Caki2 (cell line): Measurements from ENCODE around the gene PTPRN2. TPM values are rescaled to one million over a fixed set of nuclear protein-coding genes. Genes with fewer than 3 reads are reported as not detected.

Experiments used
- DNase-seq: peaks from one replicate; pipeline ENCODE4 v3.0.0-alpha.2; 2015; ENCODE audit warnings: low read depth
- in situ Hi-C: cut with HindIII; loops from 2 replicates; pipeline ENCODE4 v1.10.0; 2016; ENCODE audit warnings: low sequenced_read_pairs, low pct_unique_long_range_greater_than_20kb, mixed read lengths
- total RNA-seq: library from RNA; depleted of rRNA; stranded (reverse); fragments of >200 nt; shearing (Covaris generic); gene quantifications from 2 replicates; pipeline ENCODE4 v1.2.3, GENCODE V29; 2014; ENCODE audit warnings: low replicate concordance

The PTPRN2 gene
- total RNA-seq, 1 experiment from 2014 or later: 0.88 TPM

DNA sequence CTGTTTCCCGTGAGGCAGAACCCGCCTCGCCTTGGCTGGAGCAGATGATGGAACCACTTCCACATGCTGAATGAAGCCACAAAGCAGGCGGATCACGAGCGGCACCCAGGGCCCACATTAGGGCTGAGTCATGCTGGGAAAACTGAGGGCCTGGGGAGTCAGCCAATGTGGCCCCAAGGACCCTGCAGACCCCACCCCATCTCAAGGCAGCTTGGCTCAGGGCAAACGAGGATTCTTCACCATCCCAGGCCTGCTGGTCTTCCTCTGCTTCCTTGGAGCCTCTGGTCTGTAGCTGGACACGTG, 762.9 kb downstream of the PTPRN2 start:
- in situ Hi-C loops: no loop called here

GRCh38 chr7:157824011-157824818, 763.4 kb downstream of the PTPRN2 start:
- DNase-seq: no peak
- in situ Hi-C loops: no loop called here

More for the DNA sequence above, 762.9 kb downstream of the PTPRN2 start:
- no peak for DNase-seq

DNA sequence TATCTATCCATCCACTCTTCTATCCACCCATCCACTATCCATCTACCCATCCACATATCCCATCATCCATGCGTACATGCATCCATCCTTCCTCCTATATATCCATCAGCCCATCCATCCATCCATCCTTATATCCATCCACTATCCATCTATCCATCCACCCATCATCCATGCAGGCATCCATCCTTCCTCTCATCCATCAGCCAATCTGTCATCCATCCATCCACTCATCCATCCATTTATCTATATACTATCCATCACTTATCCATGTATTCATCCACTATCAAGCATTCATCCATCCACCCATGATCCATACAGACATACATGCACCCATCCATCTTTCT, 765.0 kb downstream of the PTPRN2 start:
- in situ Hi-C loops: no loop called here
- no peak for DNase-seq

- in situ Hi-C loops: no loop called here
- DNase-seq: no peak
Measured at GRCh38 chr7:157821959-157822687, 765.5 kb downstream of the PTPRN2 start.

- no peak for DNase-seq
- in situ Hi-C loops: no loop called here
Measured at GRCh38 chr7:157820796-157821195, 766.8 kb downstream of the PTPRN2 start.

DNA sequence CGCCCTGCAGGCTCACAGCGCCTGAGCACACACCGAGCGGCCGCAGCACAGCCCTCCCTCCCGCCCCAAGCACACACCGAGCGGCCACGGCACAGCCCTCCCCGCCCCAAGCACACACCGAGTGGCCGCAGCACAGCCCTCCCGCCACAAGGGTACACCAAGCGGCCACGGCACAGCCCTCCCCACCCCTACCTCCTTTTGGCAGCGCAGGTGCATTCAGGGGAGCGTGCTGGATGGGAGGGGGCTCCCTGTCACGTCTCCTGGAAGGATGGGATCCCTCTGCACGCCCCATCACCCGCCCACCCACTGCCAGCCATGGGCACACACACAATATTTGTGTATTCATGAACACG, 768.2 kb downstream of the PTPRN2 start:
- DNase-seq: no peak
- in situ Hi-C loops: no loop called here

DNA sequence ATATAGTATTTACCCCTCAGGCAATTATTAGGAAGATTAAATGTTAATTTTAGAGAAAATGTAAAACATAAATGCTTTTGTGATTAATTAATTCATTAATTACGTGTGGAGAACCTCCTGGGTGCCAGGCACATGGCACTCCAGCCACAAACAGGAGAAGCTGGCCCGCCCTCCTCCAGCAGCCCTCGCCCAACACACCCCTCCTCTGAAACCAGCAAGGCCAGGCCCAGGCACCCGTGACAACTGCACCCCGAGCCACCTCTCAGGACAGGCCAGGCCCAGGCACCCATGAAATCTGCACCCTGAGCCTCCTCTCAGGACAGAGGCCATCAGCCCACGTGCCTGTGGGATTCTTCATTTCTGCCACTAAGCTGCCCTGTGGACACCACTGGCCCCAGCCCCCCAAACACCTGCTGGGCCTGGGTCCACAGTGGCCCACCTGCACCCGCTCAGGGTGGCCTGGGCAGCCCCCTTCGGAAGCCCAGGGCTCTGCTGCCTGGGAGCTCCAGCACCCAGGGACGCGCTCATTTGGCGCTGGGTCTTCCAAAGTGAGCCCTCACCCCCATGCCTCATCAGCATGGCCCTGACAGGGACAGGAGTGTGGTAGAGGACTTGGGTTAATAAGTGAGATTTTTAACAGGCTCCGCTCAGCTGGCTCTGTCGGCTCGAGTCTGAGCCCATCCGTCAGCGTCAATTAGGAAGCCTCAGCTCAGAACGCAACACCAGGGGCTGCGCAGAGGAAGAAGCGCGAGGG, 768.7 kb downstream of the PTPRN2 start:
- DNase-seq: no peak
- in situ Hi-C loops: no loop called here

DNA sequence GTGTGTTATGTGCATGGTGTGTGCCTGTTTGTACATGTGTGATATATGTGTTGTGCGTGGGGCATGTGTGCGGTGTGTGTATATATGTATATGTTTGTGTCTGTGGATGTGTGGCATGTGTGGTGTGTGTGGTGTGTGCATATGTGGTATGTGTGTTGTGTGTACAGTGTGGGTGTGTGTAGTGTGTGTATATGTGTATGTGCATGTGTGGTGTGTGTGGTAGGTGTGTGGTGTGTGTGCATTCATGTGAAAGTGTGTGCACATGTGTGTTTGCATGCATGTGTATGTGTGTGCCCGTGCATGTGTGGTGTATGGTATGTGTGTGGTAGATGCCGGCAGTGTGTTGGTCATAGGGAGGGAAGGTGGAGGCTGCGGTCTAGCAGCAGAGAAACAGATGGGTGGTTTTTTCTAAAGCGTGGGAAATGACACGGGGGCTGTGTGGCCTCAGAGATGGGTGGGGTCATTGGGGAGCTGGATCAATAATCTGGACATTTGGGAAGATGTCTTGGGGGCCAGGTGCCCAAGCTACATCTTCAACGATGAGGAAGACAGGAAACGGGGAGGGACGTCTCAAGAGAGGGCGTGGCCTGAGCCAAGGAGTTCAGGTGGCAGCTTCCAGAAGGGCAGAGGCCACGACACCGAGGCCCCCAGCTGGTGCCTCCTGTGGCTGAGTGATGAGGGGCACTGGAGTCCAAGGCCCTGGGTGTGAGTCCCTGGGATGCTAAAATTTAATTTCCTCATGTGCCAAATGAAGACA, 769.5 kb downstream of the PTPRN2 start:
- in situ Hi-C loops: no loop called here

DNA sequence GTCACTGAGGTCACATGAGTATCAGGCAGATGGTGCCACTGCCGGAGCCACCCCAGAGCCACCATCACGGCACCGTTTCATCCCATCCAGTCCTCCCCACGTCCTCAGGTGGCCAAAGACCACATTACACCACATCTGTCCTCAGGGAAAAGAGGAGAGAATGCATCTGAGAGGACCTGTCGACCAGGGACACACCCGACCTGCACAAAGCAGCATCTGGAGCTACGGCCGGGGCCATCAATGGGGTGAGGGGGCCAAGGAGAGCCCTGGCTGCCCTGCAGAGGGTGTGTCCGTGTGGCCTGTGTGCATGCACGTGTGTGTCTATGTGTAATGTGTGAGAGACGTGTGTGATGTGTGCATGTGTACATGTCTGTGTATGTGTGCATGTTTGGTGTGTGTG, 770.2 kb downstream of the PTPRN2 start:
- in situ Hi-C loops: no loop called here
- DNase-seq: no peak

More for the DNA sequence above, 769.5 kb downstream of the PTPRN2 start:
- no peak for DNase-seq

GRCh38 chr7:157816526-157817250, 770.9 kb downstream of the PTPRN2 start:
- in situ Hi-C loops: no loop called here

DNA sequence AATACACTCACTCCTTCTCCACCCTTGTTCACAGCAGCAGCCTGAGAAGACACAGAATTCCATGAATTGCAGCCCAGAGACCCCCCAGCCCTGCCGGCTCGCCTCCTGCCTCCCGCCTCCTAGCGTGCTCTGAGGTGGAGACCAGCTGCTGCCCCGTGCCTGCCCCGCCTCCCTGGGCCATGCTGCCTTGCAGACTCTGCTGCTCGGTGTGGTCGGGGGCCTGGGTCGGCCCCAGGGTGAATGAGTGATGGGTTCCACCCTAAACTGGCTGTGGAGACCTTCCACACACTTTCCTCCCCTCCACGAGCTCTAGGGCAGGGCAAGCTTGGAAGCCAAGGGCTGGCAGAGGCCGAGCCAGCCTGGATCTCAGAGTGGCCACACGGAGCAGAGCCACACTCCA, 771.5 kb downstream of the PTPRN2 start:
- in situ Hi-C loops: no loop called here
- DNase-seq: no peak

More at GRCh38 chr7:157816526-157817250, 770.9 kb downstream of the PTPRN2 start:
- no peak for DNase-seq

- DNase-seq: no peak
- in situ Hi-C loops: no loop called here
Measured at GRCh38 chr7:157815706-157816022, 772.0 kb downstream of the PTPRN2 start.

DNA sequence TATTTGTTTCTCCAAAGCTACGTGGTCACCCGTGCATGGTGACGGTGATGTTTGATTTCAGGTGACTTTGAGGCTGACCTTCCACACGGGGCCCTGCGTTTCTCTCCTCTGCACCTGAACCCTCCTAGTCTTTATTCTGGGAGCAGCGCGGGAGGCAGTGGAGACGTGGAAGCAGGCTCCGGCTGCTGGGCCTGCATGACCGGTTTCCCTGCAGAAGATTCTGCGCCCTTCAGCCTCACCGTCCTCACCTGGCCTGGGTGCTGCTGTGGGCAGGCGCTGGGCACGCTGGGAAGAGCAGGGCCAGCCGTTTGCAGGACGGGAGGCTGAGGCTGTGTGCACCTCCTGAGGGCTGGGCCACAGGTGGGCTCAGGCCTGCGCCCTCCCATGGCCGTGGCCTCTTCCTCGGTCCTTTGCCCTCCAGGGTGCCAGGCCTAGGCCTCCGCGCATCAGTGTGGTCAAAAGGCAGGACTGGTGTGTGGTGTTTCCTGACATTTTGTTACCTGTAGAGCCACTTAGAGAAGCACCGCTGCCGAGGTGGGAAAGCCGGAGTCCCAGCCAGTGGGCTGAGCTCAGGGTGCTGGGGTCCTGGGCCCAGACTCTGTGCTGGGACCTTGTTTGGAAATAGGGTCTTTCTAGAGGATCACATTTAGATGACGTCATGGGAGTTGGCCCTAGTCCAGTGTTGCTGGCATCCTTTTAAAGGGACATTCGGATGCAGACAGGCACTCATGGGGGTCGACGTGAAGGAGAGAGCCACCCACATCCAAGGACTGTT, 772.5 kb downstream of the PTPRN2 start:
- no peak for DNase-seq
- in situ Hi-C loops: no loop called here

- in situ Hi-C loops: no loop called here
Measured at GRCh38 chr7:157813741-157814661, 773.6 kb downstream of the PTPRN2 start.

DNA sequence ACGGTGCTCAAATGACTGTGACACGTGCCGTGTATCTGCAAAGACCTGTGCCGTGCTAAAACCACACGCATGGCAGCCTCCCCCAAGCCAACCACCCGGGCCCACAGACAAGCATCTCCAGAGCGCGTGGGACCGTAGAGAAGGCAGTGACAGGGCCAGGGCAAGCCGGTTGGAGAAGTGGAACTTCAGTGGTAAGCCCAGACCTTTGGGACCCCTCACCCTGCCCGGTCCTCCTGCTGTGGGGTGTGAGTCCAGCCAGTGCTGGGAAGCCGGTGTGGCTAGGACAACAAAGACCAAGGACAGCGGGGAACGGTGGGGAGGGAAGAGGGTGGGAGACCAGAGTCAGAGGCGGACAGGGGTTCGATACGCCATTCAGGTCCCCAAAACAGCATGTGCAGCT, 774.6 kb downstream of the PTPRN2 start:
- no peak for DNase-seq
- in situ Hi-C loops: no loop called here

More at GRCh38 chr7:157813741-157814661, 773.6 kb downstream of the PTPRN2 start:
- no peak for DNase-seq

- in situ Hi-C loops: no loop called here
- DNase-seq: no peak
Measured at GRCh38 chr7:157811946-157812345, 775.7 kb downstream of the PTPRN2 start.
